ENCODE data around the gene ACAD11.

GRCh38 chr3:132675408-132675807 is 15.8 kb upstream of the ACAD11 start:
- TF ChIP-seq POLR2A (IDR thresholded peaks at IDR 0.05; ENCODE audit: low read length) (no peak), GATA1 (IDR thresholded peaks at IDR 0.05; ENCODE audit: low read depth, low read length) (no peak)
